ENCODE data around the gene OLFML2A.

OLFML2A gene

DNA sequence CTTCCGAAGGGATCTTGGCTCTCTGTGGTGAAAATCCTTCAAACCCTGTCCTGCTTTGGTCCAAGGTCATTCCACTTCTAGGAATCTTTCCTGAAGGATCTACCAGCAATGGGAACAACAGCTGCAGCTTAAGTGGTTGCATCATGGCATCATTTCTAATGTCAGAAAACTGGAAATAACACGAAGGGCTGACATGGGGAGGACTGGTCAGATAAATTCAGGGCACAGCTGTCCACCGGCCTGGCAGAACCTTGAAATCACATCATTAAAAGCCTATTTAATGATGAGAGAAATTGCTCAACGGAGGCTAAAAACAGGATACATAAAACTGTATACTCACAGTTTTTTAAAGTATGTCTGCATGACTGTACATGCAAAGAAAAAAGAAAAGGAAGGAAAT is 28.3 kb downstream of the OLFML2A start:
- H3K9me3 Mint-ChIP-seq, result no peaks in the 10 kb centered on the region
- TF ChIP-seq, protein P1, sequence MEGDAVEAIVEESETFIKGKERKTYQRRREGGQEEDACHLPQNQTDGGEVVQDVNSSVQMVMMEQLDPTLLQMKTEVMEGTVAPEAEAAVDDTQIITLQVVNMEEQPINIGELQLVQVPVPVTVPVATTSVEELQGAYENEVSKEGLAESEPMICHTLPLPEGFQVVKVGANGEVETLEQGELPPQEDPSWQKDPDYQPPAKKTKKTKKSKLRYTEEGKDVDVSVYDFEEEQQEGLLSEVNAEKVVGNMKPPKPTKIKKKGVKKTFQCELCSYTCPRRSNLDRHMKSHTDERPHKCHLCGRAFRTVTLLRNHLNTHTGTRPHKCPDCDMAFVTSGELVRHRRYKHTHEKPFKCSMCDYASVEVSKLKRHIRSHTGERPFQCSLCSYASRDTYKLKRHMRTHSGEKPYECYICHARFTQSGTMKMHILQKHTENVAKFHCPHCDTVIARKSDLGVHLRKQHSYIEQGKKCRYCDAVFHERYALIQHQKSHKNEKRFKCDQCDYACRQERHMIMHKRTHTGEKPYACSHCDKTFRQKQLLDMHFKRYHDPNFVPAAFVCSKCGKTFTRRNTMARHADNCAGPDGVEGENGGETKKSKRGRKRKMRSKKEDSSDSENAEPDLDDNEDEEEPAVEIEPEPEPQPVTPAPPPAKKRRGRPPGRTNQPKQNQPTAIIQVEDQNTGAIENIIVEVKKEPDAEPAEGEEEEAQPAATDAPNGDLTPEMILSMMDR (IDR thresholded peaks at IDR 0.05; ENCODE audit: unreplicated experiment in 3 of 3), result no peak
- peak overlapping the region in 1 of 3 experiments; percentile 0 for H3K4me3 Mint-ChIP-seq
- peaks cover 10% of the 10 kb centered on the region for H3K4me1 Mint-ChIP-seq
- no peaks in the 10 kb centered on the region for H3K27me3 Mint-ChIP-seq (ENCODE audit: low read depth)
- H3K36me3 Mint-ChIP-seq (ENCODE audit: low read depth), result peaks cover 4% of the 10 kb centered on the region
- peak overlapping the region in 2 of 3 experiments; percentile 37 to 53 for H3K27ac Mint-ChIP-seq

DNA sequence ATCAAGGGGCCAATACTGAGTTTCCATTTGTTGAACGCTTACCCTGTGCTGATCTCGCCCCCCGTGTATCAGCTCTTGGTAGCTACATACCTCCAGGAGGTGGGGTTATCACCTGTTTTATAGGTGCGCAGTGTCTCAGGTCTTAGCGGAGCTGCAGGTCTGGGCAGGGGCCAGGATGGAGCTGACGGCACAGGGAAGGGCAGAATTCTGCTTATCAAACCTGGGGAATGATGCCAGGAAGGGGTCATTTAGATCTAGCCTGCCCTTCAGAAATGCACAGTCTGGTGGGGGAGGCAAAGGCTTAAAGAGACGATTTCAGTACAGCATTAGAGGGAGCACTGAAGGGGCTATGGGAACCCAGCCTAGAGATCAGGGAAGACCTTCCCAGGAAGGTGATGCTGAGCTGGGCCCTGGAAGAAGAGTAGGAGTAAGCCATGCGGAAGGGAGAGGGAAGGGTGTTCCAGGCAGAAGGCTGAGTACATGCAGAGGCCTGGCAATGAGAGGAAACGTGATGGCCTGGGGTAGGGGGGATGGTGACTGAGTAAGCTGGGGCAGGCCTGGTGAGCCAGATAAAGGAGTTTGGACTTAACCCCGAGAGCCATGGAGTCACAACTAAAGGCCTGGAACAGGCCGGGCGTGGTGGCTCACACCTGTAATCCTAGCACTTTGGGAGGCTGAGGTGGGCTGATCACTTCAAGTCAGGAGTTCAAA is 31.5 kb downstream of the OLFML2A start:
- Mint-ChIP-seq H3K36me3 (ENCODE audit: low read depth) (peaks cover 4% of the 10 kb centered on the region), H3K27me3 (ENCODE audit: low read depth) (no peaks in the 10 kb centered on the region), H3K9me3 (no peaks in the 10 kb centered on the region), H3K4me1 (peaks cover 40% of the 10 kb centered on the region), H3K27ac (peak overlapping the region in 1 of 3 experiments; percentile 43), H3K4me3 (no peak overlapping the region)
- TF ChIP-seq, protein P1 (IDR thresholded peaks at IDR 0.05; ENCODE audit: unreplicated experiment in 3 of 3), result no peak

DNA sequence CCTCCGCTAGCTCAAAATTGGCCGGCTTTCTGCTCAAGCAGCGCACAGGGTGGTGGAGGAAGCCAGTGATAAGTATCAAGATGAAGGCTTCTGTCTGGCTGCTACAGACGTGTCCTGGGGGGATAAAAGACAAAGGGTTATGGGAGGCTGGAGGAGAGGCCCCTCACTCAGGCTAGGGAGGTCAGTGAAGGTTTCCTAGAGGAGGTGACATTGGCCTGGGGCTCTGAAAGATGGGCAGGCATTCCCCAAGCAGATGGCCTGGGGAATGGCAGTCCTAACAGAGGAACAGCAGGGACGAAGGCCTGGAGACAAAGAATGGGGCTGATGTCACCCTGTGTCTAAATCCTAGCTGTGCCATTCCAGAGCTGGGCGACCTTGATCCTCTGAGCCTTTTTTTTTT is 32.3 kb downstream of the OLFML2A start:
- Mint-ChIP-seq H3K4me1 (peaks cover 48% of the 10 kb centered on the region), H3K27me3 (ENCODE audit: low read depth) (no peaks in the 10 kb centered on the region), H3K4me3 (no peak overlapping the region), H3K36me3 (ENCODE audit: low read depth) (peaks cover 4% of the 10 kb centered on the region), H3K27ac (peak overlapping the region in 1 of 3 experiments; percentile 76), H3K9me3 (no peaks in the 10 kb centered on the region)
- TF ChIP-seq, protein P1 (IDR thresholded peaks at IDR 0.05; ENCODE audit: unreplicated experiment in 3 of 3), result no peak

DNA sequence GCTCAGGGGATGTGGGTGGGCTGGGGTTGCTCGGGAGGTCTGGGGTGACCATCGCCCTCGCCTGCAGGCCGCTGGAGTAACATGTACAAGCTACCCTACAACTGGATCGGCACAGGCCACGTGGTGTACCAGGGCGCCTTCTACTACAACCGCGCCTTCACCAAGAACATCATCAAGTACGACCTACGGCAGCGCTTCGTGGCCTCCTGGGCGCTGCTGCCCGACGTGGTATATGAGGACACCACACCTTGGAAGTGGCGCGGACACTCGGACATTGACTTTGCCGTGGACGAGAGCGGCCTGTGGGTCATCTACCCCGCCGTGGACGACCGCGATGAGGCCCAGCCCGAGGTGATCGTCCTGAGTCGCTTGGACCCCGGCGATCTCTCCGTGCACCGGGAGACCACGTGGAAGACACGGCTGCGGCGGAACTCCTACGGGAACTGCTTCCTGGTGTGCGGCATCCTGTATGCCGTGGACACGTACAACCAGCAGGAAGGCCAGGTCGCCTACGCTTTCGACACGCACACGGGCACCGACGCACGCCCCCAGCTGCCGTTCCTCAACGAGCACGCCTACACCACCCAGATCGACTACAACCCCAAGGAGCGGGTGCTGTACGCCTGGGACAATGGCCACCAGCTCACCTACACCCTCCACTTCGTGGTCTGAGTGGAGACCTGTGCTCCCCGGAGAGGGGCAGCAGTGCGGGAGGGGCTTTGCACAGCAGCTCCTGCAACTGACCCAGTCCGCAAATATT is 33.0 kb downstream of the OLFML2A start:
- TF ChIP-seq, protein P1 (IDR thresholded peaks at IDR 0.05; ENCODE audit: unreplicated experiment in 3 of 3), result no peak
- no peak overlapping the region for H3K4me3 Mint-ChIP-seq
- peaks cover 4% of the 10 kb centered on the region for H3K36me3 Mint-ChIP-seq (ENCODE audit: low read depth)
- no peaks in the 10 kb centered on the region for H3K9me3 Mint-ChIP-seq
- H3K27me3 Mint-ChIP-seq (ENCODE audit: low read depth), result no peaks in the 10 kb centered on the region
- H3K4me1 Mint-ChIP-seq, result peaks cover 48% of the 10 kb centered on the region
- H3K27ac Mint-ChIP-seq, result peak overlapping the region in 1 of 3 experiments; percentile 85

DNA sequence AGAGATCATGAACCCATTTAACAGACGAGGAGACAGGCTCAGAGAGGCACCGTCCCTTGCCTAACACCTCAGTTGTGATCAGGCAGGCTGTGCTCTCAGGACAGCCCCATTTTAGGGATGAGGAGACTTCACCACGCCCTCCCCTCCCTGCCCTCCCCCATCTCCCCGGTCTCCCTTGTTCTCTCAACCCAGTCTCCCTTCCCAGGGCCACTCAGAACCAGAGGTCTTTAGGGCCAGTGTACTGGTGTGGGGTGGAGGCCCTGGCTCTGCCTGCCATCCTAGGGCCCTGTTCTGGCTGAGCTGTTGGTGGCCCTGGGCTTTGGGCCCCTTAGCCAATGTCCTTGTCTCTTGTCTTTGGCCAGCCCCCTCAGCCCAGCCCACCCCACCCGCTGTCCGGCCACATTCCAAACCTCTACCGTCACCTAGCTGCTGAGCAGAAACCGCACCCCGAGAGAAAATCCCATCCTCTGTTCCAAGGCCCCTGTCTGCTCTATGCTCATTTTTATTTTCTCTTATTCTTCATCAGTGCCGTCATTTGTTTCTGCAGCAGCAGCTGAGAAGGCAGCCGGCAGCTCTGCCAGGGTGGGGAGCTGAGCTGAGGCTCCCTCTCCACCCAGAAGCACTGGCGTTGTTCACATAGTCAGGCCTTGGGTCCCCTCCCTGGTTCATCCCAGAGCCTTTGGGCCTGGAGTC is 33.9 kb downstream of the OLFML2A start:
- Mint-ChIP-seq H3K4me1 (peaks cover 43% of the 10 kb centered on the region), H3K4me3 (no peak overlapping the region), H3K9me3 (no peaks in the 10 kb centered on the region), H3K27ac (peak overlapping the region; percentile 78 to 87 (median 85)), H3K27me3 (ENCODE audit: low read depth) (no peaks in the 10 kb centered on the region), H3K36me3 (ENCODE audit: low read depth) (no peaks in the 10 kb centered on the region)
- TF ChIP-seq, protein P1 (IDR thresholded peaks at IDR 0.05; ENCODE audit: unreplicated experiment in 3 of 3), result no peak
